H9 (cell line): ENCODE data around the gene MSH3. TPM values are rescaled to one million over a fixed set of nuclear protein-coding genes. Genes with fewer than 3 reads are reported as not detected.

ENCODE experiments used
- DNase-seq: peaks from one replicate; pipeline ENCODE4 v3.0.0-alpha.2; 2017
- H2AFZ ChIP-seq: one replicate; pipeline ENCODE4 v1.6.1; 2013; ENCODE audit warnings: mild to moderate bottlenecking, low read length, control low read depth, moderate library complexity
- H2AK5ac ChIP-seq: 2 replicates; pipeline ENCODE4 v1.6.1; 2013; ENCODE audit warnings: low read length, control low read depth, mixed read lengths; ENCODE audit not compliant: insufficient read length
- H2BK120ac ChIP-seq: one replicate; pipeline ENCODE4 v1.6.1; 2013; ENCODE audit warnings: low read depth, mild to moderate bottlenecking, low read length, control low read depth, inconsistent platforms; ENCODE audit not compliant: poor library complexity, severe bottlenecking
- H2BK12ac ChIP-seq: 2 replicates; pipeline ENCODE4 v1.6.1; 2013; ENCODE audit warnings: low read length, control low read depth, mixed read lengths, low read depth; ENCODE audit not compliant: insufficient read length
- H2BK15ac ChIP-seq: 2 replicates; pipeline ENCODE4 v1.6.1; 2013; ENCODE audit warnings: low read depth, low read length, control low read depth
- H2BK20ac ChIP-seq: one replicate; pipeline ENCODE4 v1.6.1; 2013; ENCODE audit warnings: low read depth, mild to moderate bottlenecking, low read length, control low read depth, inconsistent platforms; ENCODE audit not compliant: poor library complexity, severe bottlenecking
- H2BK5ac ChIP-seq: 2 replicates; pipeline ENCODE4 v1.6.1; 2013; ENCODE audit warnings: low read length, control low read depth, mixed read lengths; ENCODE audit not compliant: insufficient read length
- H3K14ac ChIP-seq: 2 replicates; pipeline ENCODE4 v1.6.1; 2013; ENCODE audit warnings: low read length, control low read depth; ENCODE audit not compliant: insufficient read depth
- H3K18ac ChIP-seq: 2 replicates; pipeline ENCODE4 v1.6.1; 2013; ENCODE audit warnings: low read depth, mild to moderate bottlenecking, mixed read lengths, low read length, control low read depth; ENCODE audit not compliant: insufficient read length
- H3K23ac ChIP-seq: 2 replicates; pipeline ENCODE4 v1.6.1; 2013; ENCODE audit warnings: low read length, control low read depth, mixed read lengths, low read depth; ENCODE audit not compliant: insufficient read length
- H3K23me2 ChIP-seq: 2 replicates; pipeline ENCODE4 v1.6.1; 2013; ENCODE audit warnings: low read depth, mild to moderate bottlenecking, mixed read lengths, low read length, control low read depth; ENCODE audit not compliant: insufficient read length, poor library complexity, severe bottlenecking
- H3K27ac ChIP-seq: 2 replicates; pipeline ENCODE4 v1.5.1; 2013; ENCODE audit warnings: low read length, control low read depth, mixed read lengths, low read depth; ENCODE audit not compliant: insufficient read length
- H3K27me3 ChIP-seq: 2 replicates; pipeline ENCODE4 v1.6.1; 2013; ENCODE audit warnings: low read length, control low read depth, inconsistent platforms; ENCODE audit not compliant: insufficient read depth
- H3K4ac ChIP-seq: 2 replicates; pipeline ENCODE4 v1.6.1; 2013; ENCODE audit warnings: low read depth, mild to moderate bottlenecking, control low read depth, inconsistent platforms, low read length, moderate library complexity
- H3K4me1 ChIP-seq: 2 replicates; pipeline ENCODE4 v1.6.1; 2013; ENCODE audit warnings: low read length, control low read depth, inconsistent platforms; ENCODE audit not compliant: insufficient read depth
- H3K4me2 ChIP-seq: 2 replicates; pipeline ENCODE4 v1.6.1; 2013; ENCODE audit warnings: low read length, control low read depth, mixed read lengths; ENCODE audit not compliant: insufficient read length, insufficient read depth
- H3K56ac ChIP-seq: 2 replicates; pipeline ENCODE4 v1.6.1; 2013; ENCODE audit warnings: low read depth, mild to moderate bottlenecking, mixed read lengths, low read length, control low read depth; ENCODE audit not compliant: insufficient read length
- H3K79me1 ChIP-seq: 2 replicates; pipeline ENCODE4 v1.6.1; 2013; ENCODE audit warnings: low read depth, mild to moderate bottlenecking, moderate library complexity, low read length, control low read depth, inconsistent platforms; ENCODE audit not compliant: insufficient read depth, poor library complexity, severe bottlenecking
- H3K79me2 ChIP-seq: 2 replicates; pipeline ENCODE4 v1.6.1; 2013; ENCODE audit warnings: low read length, control low read depth, inconsistent platforms; ENCODE audit not compliant: insufficient read depth
- H3K9ac ChIP-seq: 2 replicates; pipeline ENCODE4 v1.6.1; 2013; ENCODE audit warnings: low read length, control low read depth, mixed read lengths; ENCODE audit not compliant: insufficient read length; ENCODE audit errors: extremely low read depth
- H3K9me3 ChIP-seq: one replicate; pipeline ENCODE4 v1.6.1; 2013; ENCODE audit warnings: low read depth, low read length, inconsistent platforms; ENCODE audit not compliant: control insufficient read depth
- H3T11ph ChIP-seq: one replicate; pipeline ENCODE4 v1.6.1; 2013; ENCODE audit warnings: mild to moderate bottlenecking, low read length, control low read depth, inconsistent platforms
- H4K20me1 ChIP-seq: one replicate; pipeline ENCODE4 v1.6.1; 2013; ENCODE audit not compliant: control insufficient read depth, insufficient read length, insufficient read depth
- H4K5ac ChIP-seq: 2 replicates; pipeline ENCODE4 v1.6.1; 2013; ENCODE audit warnings: low read depth, mild to moderate bottlenecking, mixed read lengths, low read length, control low read depth; ENCODE audit not compliant: insufficient read length
- H4K8ac ChIP-seq: replicated peaks from 2 replicates; pipeline ENCODE4 v1.6.1; 2013; ENCODE audit warnings: low read length, control low read depth, mixed read lengths, low read depth; ENCODE audit not compliant: insufficient read length
- H4K91ac ChIP-seq: 2 replicates; pipeline ENCODE4 v1.6.1; 2013; ENCODE audit warnings: low read depth, mild to moderate bottlenecking, moderate library complexity, mixed read lengths, low read length, control low read depth; ENCODE audit not compliant: insufficient read length
- H3K27ac Mint-ChIP-seq, 3 experiments: 2 replicates in 2 of 3; 3 replicates in 1 of 3; pipeline ENCODE4 v1.8.0; 2020 to 2021; ENCODE audit warnings: mixed read lengths in 3 of 3, mild to moderate bottlenecking in 1 of 3, moderate library complexity in 1 of 3
- H3K27me3 Mint-ChIP-seq: 2 replicates; pipeline ENCODE4 v1.8.0; 2021; ENCODE audit warnings: low read depth, mild to moderate bottlenecking, moderate library complexity, mixed read lengths
- H3K36me3 Mint-ChIP-seq, 3 experiments: 2 replicates in 2 of 3; 3 replicates in 1 of 3; pipeline ENCODE4 v1.8.0; 2020 to 2021; ENCODE audit warnings: low read depth in 3 of 3, mixed read lengths in 3 of 3; ENCODE audit not compliant: insufficient read depth in 1 of 3
- H3K4me1 Mint-ChIP-seq, 2 experiments: 2 replicates each; pipeline ENCODE4 v1.8.0; 2020; ENCODE audit warnings: mixed read lengths in 2 of 2
- H3K4me3 Mint-ChIP-seq, 2 experiments: 2 replicates in 1 of 2; 3 replicates in 1 of 2; pipeline ENCODE4 v1.8.0; 2020 to 2021; ENCODE audit warnings: mild to moderate bottlenecking in 2 of 2, mixed read lengths in 2 of 2, moderate library complexity in 1 of 2
- H3K9me3 Mint-ChIP-seq, 2 experiments: 2 replicates in 1 of 2; 3 replicates in 1 of 2; pipeline ENCODE4 v1.8.0; 2020; ENCODE audit warnings: mild to moderate bottlenecking in 2 of 2, mixed read lengths in 2 of 2, moderate library complexity in 1 of 2
- total RNA-seq: library from RNA; stranded (reverse); gene quantifications from 2 replicates; pipeline ENCODE4 v1.2.1, GENCODE V29; 2021
- TF ChIP-seq, protein P1 (sequence below): fragments of 200-600 bp; sonication (generic); conservative IDR thresholded peaks from 3 replicates; pipeline ENCODE4 v1.8.0; 2021; ENCODE audit warnings: antibody characterized with exemption, mild to moderate bottlenecking

MSH3 gene
- total RNA-seq, 1 experiment from 2014 or later: 17.3 TPM

GRCh38 chr5:80634193-80634592, 20.3 kb upstream of the MSH3 start:
- Mint-ChIP-seq H3K36me3 (peaks cover 44 to 84% (median 82%) of the 10 kb centered on the region in 3 experiments; a peak in 6 of 7 replicates), H3K27ac (no peak overlapping the region), H3K27me3 (no peaks in the 10 kb centered on the region), H3K9me3 (no peaks in the 10 kb centered on the region), H3K4me3 (no peak overlapping the region), H3K4me1 (no peaks in the 10 kb centered on the region)
- H3K79me2 ChIP-seq: no peaks in the 10 kb centered on the region
- H4K5ac ChIP-seq: no peak overlapping the region
- H3K23me2 ChIP-seq: no peaks in the 10 kb centered on the region
- no peak overlapping the region for H2BK15ac ChIP-seq
- H2AFZ ChIP-seq: no peak overlapping the region
- no peaks in the 10 kb centered on the region for H3K9me3 ChIP-seq
- no peak overlapping the region for H2BK120ac ChIP-seq
- H2BK20ac ChIP-seq: no peak overlapping the region
- H3K27ac ChIP-seq: no peak overlapping the region
- no peak overlapping the region for H3K4ac ChIP-seq
- no peak overlapping the region for H3K23ac ChIP-seq
- no peak overlapping the region for H4K8ac ChIP-seq
- no peak overlapping the region for H3K4me2 ChIP-seq
- H3K18ac ChIP-seq: no peak overlapping the region
- H3K14ac ChIP-seq: no peak overlapping the region
- H3K9ac ChIP-seq: no peak overlapping the region
- H3K79me1 ChIP-seq: no peaks in the 10 kb centered on the region
- H4K20me1 ChIP-seq: no peaks in the 10 kb centered on the region
- no peak overlapping the region for H2AK5ac ChIP-seq
- TF ChIP-seq, protein P1, sequence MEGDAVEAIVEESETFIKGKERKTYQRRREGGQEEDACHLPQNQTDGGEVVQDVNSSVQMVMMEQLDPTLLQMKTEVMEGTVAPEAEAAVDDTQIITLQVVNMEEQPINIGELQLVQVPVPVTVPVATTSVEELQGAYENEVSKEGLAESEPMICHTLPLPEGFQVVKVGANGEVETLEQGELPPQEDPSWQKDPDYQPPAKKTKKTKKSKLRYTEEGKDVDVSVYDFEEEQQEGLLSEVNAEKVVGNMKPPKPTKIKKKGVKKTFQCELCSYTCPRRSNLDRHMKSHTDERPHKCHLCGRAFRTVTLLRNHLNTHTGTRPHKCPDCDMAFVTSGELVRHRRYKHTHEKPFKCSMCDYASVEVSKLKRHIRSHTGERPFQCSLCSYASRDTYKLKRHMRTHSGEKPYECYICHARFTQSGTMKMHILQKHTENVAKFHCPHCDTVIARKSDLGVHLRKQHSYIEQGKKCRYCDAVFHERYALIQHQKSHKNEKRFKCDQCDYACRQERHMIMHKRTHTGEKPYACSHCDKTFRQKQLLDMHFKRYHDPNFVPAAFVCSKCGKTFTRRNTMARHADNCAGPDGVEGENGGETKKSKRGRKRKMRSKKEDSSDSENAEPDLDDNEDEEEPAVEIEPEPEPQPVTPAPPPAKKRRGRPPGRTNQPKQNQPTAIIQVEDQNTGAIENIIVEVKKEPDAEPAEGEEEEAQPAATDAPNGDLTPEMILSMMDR: no peak
- H2BK5ac ChIP-seq: no peak overlapping the region
- no peaks in the 10 kb centered on the region for H3K27me3 ChIP-seq
- DNase-seq: no peak
- no peaks in the 10 kb centered on the region for H3K4me1 ChIP-seq
- no peak overlapping the region for H3T11ph ChIP-seq
- H3K56ac ChIP-seq: no peak overlapping the region
- H4K91ac ChIP-seq: no peak overlapping the region
- H2BK12ac ChIP-seq: no peak overlapping the region
